ENCODE results near the gene SRL. TPM values are rescaled to one million over a fixed set of nuclear protein-coding genes. Genes with fewer than 3 reads are reported as not detected.

Gene SRL
- polyA plus RNA-seq, 3 donors, result not detected

- intact Hi-C loops (cut with micrococcal nuclease), result loop anchor here in 1 of 2 donors (10.0 kb wide), 1 partner anchor 569 kb away; the partner anchor contains the start of gene SLX4
- peaks cover 20% of the 10 kb centered on the region for H3K4me1 Mint-ChIP-seq
- peak overlapping the region; percentile 78 to 83 for H3K4me3 Mint-ChIP-seq
- no peak for TF ChIP-seq CTCF (IDR thresholded peaks at IDR 0.05)
- H3K4me3 ChIP-seq (replicated peaks in 1 of 3; ENCODE audit: low read depth in 2 of 3, low read length in 3 of 3), result peak overlapping the region; percentile 50 to 83 (median 53)
- peaks cover 0 to 6% of the 10 kb centered on the region in 2 donors for H3K9me3 ChIP-seq (replicated peaks in 1 of 2; ENCODE audit: control insufficient read depth in 1 of 2, insufficient read depth in 1 of 2, low read length in 2 of 2)
- H3K27me3 ChIP-seq (ENCODE audit: control insufficient read depth in 2 of 2, insufficient read depth in 2 of 2, low read length in 2 of 2), result peaks cover 25 to 50% of the 10 kb centered on the region in 2 donors
- peak overlapping the region; percentile 82 to 95 (median 93) for H3K27ac Mint-ChIP-seq
- H3K36me3 ChIP-seq (replicated peaks in 1 of 2; ENCODE audit: control insufficient read depth in 1 of 2, insufficient read depth in 2 of 2, low read length in 2 of 2), result no peaks in the 10 kb centered on the region
- no peaks in the 10 kb centered on the region for H4K20me1 ChIP-seq (ENCODE audit: insufficient read depth, low read length)
- H3K27ac ChIP-seq (ENCODE audit: low read depth in 1 of 2, low read length in 2 of 2), result peak overlapping the region; percentile 69 to 78
- H3K9me3 Mint-ChIP-seq, result peaks cover 0 to 7% (median 2%) of the 10 kb centered on the region in 7 donors
- DNase-seq, result peak; percentile 84 to 91 (median 89)
- H3K79me2 ChIP-seq (ENCODE audit: insufficient read depth, low read length), result no peaks in the 10 kb centered on the region
- peaks cover 21 to 38% of the 10 kb centered on the region in 2 donors for H3K4me1 ChIP-seq (ENCODE audit: control insufficient read depth in 1 of 2, insufficient read depth in 2 of 2, low read length in 2 of 2)
- under 1% methylated on average over 83 of the region's 85 CpGs for WGBS (ENCODE audit: insufficient coverage)
- H3K4me2 ChIP-seq (replicated peaks; ENCODE audit: extremely low read depth, low read length, poor library complexity, severe bottlenecking), result peak overlapping the region; percentile 95
- peak overlapping the region; percentile 75 for H3K9ac ChIP-seq (ENCODE audit: insufficient read depth, low read length, poor library complexity, severe bottlenecking)
- peaks cover 0 to 3% of the 10 kb centered on the region in 2 donors for H3K36me3 Mint-ChIP-seq
- H2AFZ ChIP-seq (ENCODE audit: insufficient read depth, low read depth, low read length, poor library complexity, severe bottlenecking), result peak overlapping the region; percentile 90
- H3K27me3 Mint-ChIP-seq (ENCODE audit: low read depth in 3 of 3), result peaks cover 53 to 56% (median 55%) of the 10 kb centered on the region in 3 donors
Observed at GRCh38 chr16:4183237-4184037, 58.4 kb downstream of the SRL start.

- Mint-ChIP-seq H3K4me3 (peak overlapping the region; percentile 78 to 83), H3K36me3 (peaks cover 0 to 3% of the 10 kb centered on the region in 2 donors), H3K4me1 (peaks cover 20% of the 10 kb centered on the region), H3K27me3 (ENCODE audit: low read depth in 3 of 3) (peaks cover 49 to 55% (median 54%) of the 10 kb centered on the region in 3 donors), H3K9me3 (peaks cover 0 to 7% (median 2%) of the 10 kb centered on the region in 7 donors), H3K27ac (peak overlapping the region; percentile 82 to 95 (median 93))
- intact Hi-C loops (cut with micrococcal nuclease), result loop anchor here in 1 of 2 donors (10.0 kb wide), 1 partner anchor 568 kb away; the partner anchor contains the start of gene SLX4
- Histone ChIP-seq H3K4me3 (replicated peaks in 1 of 3; ENCODE audit: low read depth in 2 of 3, low read length in 3 of 3) (peak overlapping the region in 2 of 3 experiments; percentile 53 to 83), H3K36me3 (replicated peaks in 1 of 2; ENCODE audit: control insufficient read depth in 1 of 2, insufficient read depth in 2 of 2, low read length in 2 of 2) (no peaks in the 10 kb centered on the region), H3K9ac (ENCODE audit: insufficient read depth, low read length, poor library complexity, severe bottlenecking) (no peak overlapping the region), H3K27me3 (ENCODE audit: control insufficient read depth in 2 of 2, insufficient read depth in 2 of 2, low read length in 2 of 2) (peaks cover 24 to 51% of the 10 kb centered on the region in 2 donors), H3K79me2 (ENCODE audit: insufficient read depth, low read length) (no peaks in the 10 kb centered on the region), H2AFZ (ENCODE audit: insufficient read depth, low read depth, low read length, poor library complexity, severe bottlenecking) (peak overlapping the region; percentile 90), H3K27ac (ENCODE audit: low read depth in 1 of 2, low read length in 2 of 2) (peak overlapping the region; percentile 69 to 78), H3K4me1 (ENCODE audit: control insufficient read depth in 1 of 2, insufficient read depth in 2 of 2, low read length in 2 of 2) (peaks cover 21 to 38% of the 10 kb centered on the region in 2 donors), H4K20me1 (ENCODE audit: insufficient read depth, low read length) (no peaks in the 10 kb centered on the region), H3K4me2 (replicated peaks; ENCODE audit: extremely low read depth, low read length, poor library complexity, severe bottlenecking) (peak overlapping the region; percentile 95), H3K9me3 (replicated peaks in 1 of 2; ENCODE audit: control insufficient read depth in 1 of 2, insufficient read depth in 1 of 2, low read length in 2 of 2) (peaks cover 0 to 6% of the 10 kb centered on the region in 2 donors)
- TF ChIP-seq CTCF (IDR thresholded peaks at IDR 0.05), result no peak
- peak; percentile 74 to 94 (median 83) for DNase-seq
- whole genome bisulfite sequencing (ENCODE audit: insufficient coverage), result 99% methylated on average over 11 of the region's 23 CpGs
Observed at GRCh38 chr16:4182581-4183236, 59.2 kb downstream of the SRL start.
